ENCODE results near the gene CHD8.

Gene CHD8

GRCh38 chr14:21436567-21437062 lies 19.3 kb downstream of the CHD8 start:
- no peak for TF ChIP-seq CTCF (IDR thresholded peaks at IDR 0.05; ENCODE audit: insufficient read depth, low read depth, low read length, missing control alignments)
- DNase-seq (ENCODE audit: low read depth), result no peak
- H3K4me3 ChIP-seq (ENCODE audit: low read depth, low read length), result peak overlapping the region; percentile 85

- TF ChIP-seq CTCF (IDR thresholded peaks at IDR 0.05; ENCODE audit: insufficient read depth, low read depth, low read length, missing control alignments), result no peak
- H3K4me3 ChIP-seq (ENCODE audit: low read depth, low read length), result no peak overlapping the region
- no peak for DNase-seq (ENCODE audit: low read depth)
Observed at GRCh38 chr14:21431126-21431525, 24.8 kb downstream of the CHD8 start.

DNA sequence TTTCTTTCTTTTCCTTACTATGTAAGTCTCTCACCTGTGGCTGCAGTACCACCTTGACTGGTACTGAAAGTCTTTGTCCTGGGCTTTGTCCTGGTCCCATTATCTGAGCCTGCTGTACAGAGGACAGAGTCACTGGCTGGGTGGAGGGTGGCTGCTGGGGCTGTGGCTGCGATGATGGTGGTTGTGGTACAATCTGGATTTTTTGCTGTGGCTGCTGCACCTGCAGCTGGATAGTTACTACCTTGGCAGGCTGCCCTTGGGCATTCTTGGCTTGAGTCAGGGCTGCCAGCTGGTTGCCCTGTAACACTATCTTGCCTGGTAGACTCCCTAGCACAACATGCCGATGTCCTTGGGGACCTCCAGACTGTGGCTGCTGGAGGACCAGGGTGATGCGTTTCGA lies 27.0 kb downstream of the CHD8 start:
- H3K4me3 ChIP-seq (ENCODE audit: low read depth, low read length), result no peak overlapping the region
- DNase-seq (ENCODE audit: low read depth), result no peak
- TF ChIP-seq CTCF (IDR thresholded peaks at IDR 0.05; ENCODE audit: insufficient read depth, low read depth, low read length, missing control alignments), result no peak

DNA sequence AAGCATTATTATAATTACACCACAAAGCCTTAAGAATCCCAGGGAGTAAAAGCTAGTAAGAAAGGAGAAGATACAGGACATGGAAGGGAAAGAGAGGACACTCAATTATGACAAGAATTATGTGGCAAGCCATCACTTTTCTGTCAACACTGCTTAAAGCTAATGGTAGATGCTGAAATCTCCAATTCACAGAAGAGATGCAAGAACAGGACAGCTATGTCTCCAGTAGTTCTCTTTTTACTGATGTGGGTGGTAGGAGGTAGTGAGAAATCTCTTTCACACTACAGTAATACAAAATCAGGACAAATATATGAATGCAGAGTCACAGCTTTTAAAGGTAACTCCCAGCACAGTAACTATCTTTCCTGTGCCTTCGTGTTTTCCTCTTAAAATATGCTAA lies 29.2 kb downstream of the CHD8 start:
- no peak overlapping the region for H3K4me3 ChIP-seq (ENCODE audit: low read depth, low read length)
- no peak for DNase-seq (ENCODE audit: low read depth)

GRCh38 chr14:21419528-21419927 lies 36.4 kb downstream of the CHD8 start:
- no peak for DNase-seq (ENCODE audit: low read depth)
- no peak for TF ChIP-seq CTCF (IDR thresholded peaks at IDR 0.05; ENCODE audit: insufficient read depth, low read depth, low read length, missing control alignments)
- H3K4me3 ChIP-seq (ENCODE audit: low read depth, low read length), result no peak overlapping the region

More for the DNA sequence above, 29.2 kb downstream of the CHD8 start:
- TF ChIP-seq CTCF (IDR thresholded peaks at IDR 0.05; ENCODE audit: insufficient read depth, low read depth, low read length, missing control alignments), result no peak

DNA sequence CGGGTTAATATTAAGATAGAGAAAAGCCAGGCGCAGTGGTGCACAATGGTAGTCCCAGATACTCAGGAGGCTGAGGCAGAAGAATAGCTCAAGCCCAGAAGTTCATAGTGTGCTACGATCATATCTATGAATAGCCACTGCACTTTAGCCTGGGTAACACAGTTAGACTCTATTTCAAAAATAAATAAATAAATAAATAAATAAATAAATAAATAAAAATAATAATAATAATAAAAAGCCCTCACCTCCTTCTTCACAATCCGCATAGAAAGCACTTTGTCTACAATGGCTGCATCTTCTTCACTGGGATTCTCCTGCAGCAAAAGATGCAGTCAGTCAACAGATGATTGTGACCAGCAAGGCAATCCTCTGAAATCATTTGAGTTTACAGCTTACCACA lies 40.6 kb downstream of the CHD8 start:
- no peak for DNase-seq (ENCODE audit: low read depth)

More for the DNA sequence above, 40.6 kb downstream of the CHD8 start:
- no peak for TF ChIP-seq CTCF (IDR thresholded peaks at IDR 0.05; ENCODE audit: insufficient read depth, low read depth, low read length, missing control alignments)
- no peak overlapping the region for H3K4me3 ChIP-seq (ENCODE audit: low read depth, low read length)

Measured in GM12865 (cell line).